Measurements from ENCODE around the gene GRIA3.

GRIA3 gene

GRCh38 chrX:123210252-123210651, 26.2 kb downstream of the GRIA3 start:
- TF ChIP-seq, protein P1, sequence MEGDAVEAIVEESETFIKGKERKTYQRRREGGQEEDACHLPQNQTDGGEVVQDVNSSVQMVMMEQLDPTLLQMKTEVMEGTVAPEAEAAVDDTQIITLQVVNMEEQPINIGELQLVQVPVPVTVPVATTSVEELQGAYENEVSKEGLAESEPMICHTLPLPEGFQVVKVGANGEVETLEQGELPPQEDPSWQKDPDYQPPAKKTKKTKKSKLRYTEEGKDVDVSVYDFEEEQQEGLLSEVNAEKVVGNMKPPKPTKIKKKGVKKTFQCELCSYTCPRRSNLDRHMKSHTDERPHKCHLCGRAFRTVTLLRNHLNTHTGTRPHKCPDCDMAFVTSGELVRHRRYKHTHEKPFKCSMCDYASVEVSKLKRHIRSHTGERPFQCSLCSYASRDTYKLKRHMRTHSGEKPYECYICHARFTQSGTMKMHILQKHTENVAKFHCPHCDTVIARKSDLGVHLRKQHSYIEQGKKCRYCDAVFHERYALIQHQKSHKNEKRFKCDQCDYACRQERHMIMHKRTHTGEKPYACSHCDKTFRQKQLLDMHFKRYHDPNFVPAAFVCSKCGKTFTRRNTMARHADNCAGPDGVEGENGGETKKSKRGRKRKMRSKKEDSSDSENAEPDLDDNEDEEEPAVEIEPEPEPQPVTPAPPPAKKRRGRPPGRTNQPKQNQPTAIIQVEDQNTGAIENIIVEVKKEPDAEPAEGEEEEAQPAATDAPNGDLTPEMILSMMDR (conservative IDR thresholded peaks at IDR 0.05; ENCODE audit: low read length) = no peak
- no peak overlapping the region for H3K4me3 ChIP-seq (ENCODE audit: low read length)
- DNase-seq (ENCODE audit: low read depth) = no peak

DNA sequence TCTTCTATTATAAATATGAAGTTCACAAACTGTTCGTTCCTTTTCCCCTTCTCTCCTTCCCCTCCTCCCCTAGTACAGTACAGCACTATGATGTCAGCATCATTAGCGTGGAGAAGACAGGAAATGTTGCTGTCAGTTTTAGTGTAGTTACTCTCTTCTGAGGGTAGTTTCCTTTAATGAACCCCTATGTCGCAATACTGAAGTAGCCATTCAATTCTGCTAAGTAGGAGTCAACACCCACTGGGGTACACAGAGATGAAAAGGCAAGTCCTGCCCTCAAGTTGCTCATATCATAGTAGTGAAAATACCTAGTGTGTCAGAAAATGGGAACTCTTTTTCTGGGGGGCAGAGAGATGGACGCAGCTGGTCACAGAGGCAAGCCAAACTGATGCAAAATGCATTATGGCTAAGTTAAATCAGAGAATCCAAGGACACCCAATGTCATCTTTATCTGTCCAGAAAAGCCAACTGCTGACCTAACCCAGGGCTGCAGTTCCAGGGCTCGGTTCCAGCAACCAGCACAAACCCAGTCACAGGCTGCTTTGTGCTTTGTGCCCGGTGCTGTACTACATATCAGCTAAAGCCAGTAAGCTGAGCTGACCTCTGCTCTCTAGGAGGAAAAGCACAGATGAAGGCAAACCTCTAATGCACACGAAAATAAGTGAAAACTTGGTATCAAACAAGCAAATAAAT, 31.5 kb downstream of the GRIA3 start:
- H3K4me3 ChIP-seq (ENCODE audit: low read length) = no peak overlapping the region
- TF ChIP-seq, protein P1 (conservative IDR thresholded peaks at IDR 0.05; ENCODE audit: low read length) = no peak
- DNase-seq (ENCODE audit: low read depth) = no peak

DNA sequence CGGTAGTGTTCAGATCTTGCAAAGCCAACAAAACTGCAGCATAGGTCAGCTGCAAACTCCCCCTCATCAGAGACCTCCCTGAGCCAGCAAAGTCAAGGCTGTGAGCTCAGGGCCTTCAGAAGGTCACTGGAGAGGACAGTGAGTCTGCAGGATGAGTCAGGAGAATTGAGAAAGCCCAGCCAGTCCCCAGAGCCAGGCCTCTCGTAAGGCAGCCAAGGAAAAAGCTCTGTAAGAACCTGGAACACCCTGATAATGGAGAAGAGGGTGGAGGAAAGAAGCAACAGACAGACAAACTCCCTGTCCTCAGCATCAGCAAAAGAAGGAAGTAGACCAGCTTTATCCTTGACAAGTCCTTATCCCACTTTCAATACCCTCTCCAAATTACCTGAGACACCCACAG, 33.0 kb downstream of the GRIA3 start:
- no peak overlapping the region for H3K4me3 ChIP-seq (ENCODE audit: low read length)
- DNase-seq (ENCODE audit: low read depth) = peak; percentile 68
- TF ChIP-seq, protein P1 (conservative IDR thresholded peaks at IDR 0.05; ENCODE audit: low read length) = no peak

DNA sequence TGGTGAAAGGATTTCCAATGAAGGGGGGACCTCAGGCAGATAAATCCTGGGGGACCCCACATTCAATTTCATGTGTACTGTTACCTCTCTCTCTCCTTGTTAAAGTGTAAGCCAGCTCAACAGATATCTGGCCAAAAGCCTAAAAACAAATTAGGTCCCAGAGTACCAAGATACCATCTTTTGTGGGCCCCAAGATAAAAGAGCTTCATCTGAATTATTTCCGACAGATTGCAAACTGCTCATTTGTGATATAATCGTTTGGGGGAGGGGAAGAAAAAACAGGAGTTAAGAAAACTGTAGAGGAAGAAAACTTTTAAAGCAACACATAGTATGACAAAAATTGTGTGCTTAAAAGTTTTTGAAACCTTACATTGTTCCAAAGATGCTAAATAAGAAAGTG, 33.6 kb downstream of the GRIA3 start:
- TF ChIP-seq, protein P1 (conservative IDR thresholded peaks at IDR 0.05; ENCODE audit: low read length) = no peak
- no peak overlapping the region for H3K4me3 ChIP-seq (ENCODE audit: low read length)
- DNase-seq (ENCODE audit: low read depth) = no peak

DNA sequence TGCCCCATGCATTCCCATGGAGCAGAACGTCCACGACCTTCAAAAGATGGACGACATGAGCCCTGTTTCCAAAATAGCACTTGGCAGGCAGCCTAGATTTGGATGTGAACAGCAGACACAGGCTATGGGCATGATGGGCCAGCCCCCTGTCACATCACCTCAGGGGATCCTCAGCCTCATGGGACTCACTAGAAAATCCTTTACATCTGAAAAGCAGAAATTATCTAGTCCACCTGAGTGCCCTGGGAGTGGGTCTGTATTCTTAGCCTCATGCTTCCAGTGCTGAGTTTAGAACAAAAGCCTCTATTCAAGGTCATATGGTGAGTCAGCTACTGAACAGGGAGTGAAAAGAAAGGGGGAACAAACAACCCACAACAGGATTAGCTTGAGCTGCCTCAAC, 35.8 kb downstream of the GRIA3 start:
- no peak for DNase-seq (ENCODE audit: low read depth)
- no peak overlapping the region for H3K4me3 ChIP-seq (ENCODE audit: low read length)
- TF ChIP-seq, protein P1 (conservative IDR thresholded peaks at IDR 0.05; ENCODE audit: low read length) = no peak

GRCh38 chrX:123222920-123223319, 38.8 kb downstream of the GRIA3 start:
- TF ChIP-seq, protein P1 (conservative IDR thresholded peaks at IDR 0.05; ENCODE audit: low read length) = no peak
- no peak for DNase-seq (ENCODE audit: low read depth)
- H3K4me3 ChIP-seq (ENCODE audit: low read length) = no peak overlapping the region

DNA sequence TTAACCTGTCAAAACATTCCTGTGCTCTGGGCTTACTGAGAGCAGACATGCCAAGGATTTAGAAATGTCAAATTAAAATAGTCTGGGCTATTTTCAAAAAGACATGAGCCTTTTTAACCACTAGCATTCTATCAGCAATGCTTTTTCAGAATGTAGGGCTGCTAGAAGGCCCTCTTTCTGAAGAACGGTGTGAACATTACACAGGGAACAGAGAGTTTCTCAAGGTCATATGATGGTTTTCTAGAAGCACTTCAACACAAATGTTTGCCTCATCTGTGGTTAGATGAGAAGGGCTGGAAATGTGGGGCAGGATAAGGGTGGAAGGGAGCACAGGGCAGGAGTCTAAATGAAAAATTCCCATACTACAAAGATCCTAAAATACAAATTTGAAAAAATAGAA, 39.3 kb downstream of the GRIA3 start:
- DNase-seq (ENCODE audit: low read depth) = no peak
- TF ChIP-seq, protein P1 (conservative IDR thresholded peaks at IDR 0.05; ENCODE audit: low read length) = no peak
- no peak overlapping the region for H3K4me3 ChIP-seq (ENCODE audit: low read length)

All from AG10803 (cell line).